Measurements from ENCODE around the gene SLC30A7.

- TF ChIP-seq CTCF (IDR thresholded peaks at IDR 0.05; ENCODE audit: low read depth, low read length, poor library complexity, severe bottlenecking) (no peak), EZH2phosphoT487 (IDR thresholded peaks at IDR 0.05; ENCODE audit: borderline replicate concordance, low read length) (no peak)
Measured at GRCh38 chr1:100998426-100998825, 102.5 kb downstream of the SLC30A7 start.

Measured in DOHH2 (cell line).